Calu3 (cell line): ENCODE data around the gene MAGI1. TPM values are rescaled to one million over a fixed set of nuclear protein-coding genes. Genes with fewer than 3 reads are reported as not detected.

Source experiments
- BruUV-seq: library from RNA; stranded (reverse); fragments of 400-500 nt; replicated peaks from 2 replicates; lab custom pipeline; 2021; lab: Mats Ljungman, UMichigan
- CTCF ChIA-PET: fragments of 300-600 bp; sonication (Branson Sonifier 250); formaldehyde crosslinking; loops from one replicate; lab custom pipeline; 2022; ENCODE audit warnings: antibody characterized with exemption; lab: Charles Lee
- DNase-seq: peaks from one replicate; pipeline ENCODE4 v3.0.0; 2022
- H3K27ac Mint-ChIP-seq: one replicate; pipeline ENCODE4 v1.8.0; 2022; ENCODE audit warnings: mixed read lengths; ENCODE audit not compliant: unreplicated experiment
- H3K27me3 Mint-ChIP-seq: one replicate; pipeline ENCODE4 v1.8.0; 2022; ENCODE audit warnings: mixed read lengths; ENCODE audit not compliant: unreplicated experiment
- H3K36me3 Mint-ChIP-seq: one replicate; pipeline ENCODE4 v1.8.0; 2022; ENCODE audit warnings: mild to moderate bottlenecking, moderate library complexity, mixed read lengths; ENCODE audit not compliant: insufficient read depth, unreplicated experiment
- H3K4me1 Mint-ChIP-seq: one replicate; pipeline ENCODE4 v1.8.0; 2022; ENCODE audit warnings: mild to moderate bottlenecking, low read depth, mixed read lengths; ENCODE audit not compliant: unreplicated experiment
- H3K4me3 Mint-ChIP-seq: one replicate; pipeline ENCODE4 v1.8.0; 2022; ENCODE audit warnings: mild to moderate bottlenecking, low read depth, moderate library complexity, mixed read lengths; ENCODE audit not compliant: unreplicated experiment
- H3K9me3 Mint-ChIP-seq: one replicate; pipeline ENCODE4 v1.8.0; 2022; ENCODE audit warnings: low read depth, mixed read lengths; ENCODE audit not compliant: unreplicated experiment
- intact Hi-C: fragments of 100-400 bp; cut with micrococcal nuclease; formaldehyde crosslinking; loops from one replicate; pipeline ENCODE4 v1.10.0; 2022; ENCODE audit not compliant: unreplicated experiment
- total RNA-seq: library from RNA; stranded (reverse); gene quantifications from 2 replicates; pipeline ENCODE4 v1.2.3, GENCODE V29; 2022
- TF ChIP-seq, protein P1 (sequence below): fragments of 200-600 bp; IDR thresholded peaks from one replicate; pipeline ENCODE4 v1.8.0; 2022; ENCODE audit warnings: antibody characterized with exemption; ENCODE audit not compliant: unreplicated experiment

Gene MAGI1
- total RNA-seq, 1 experiment from 2014 or later, result 76.4 TPM

GRCh38 chr3:65597226-65597951, 441.3 kb downstream of the MAGI1 start:
- peak overlapping the region; percentile 93 for H3K27ac Mint-ChIP-seq
- peak; percentile 87 for DNase-seq
- peaks cover 12% of the 10 kb centered on the region for H3K36me3 Mint-ChIP-seq
- BruUV-seq, result no TSS peak
- H3K4me1 Mint-ChIP-seq, result peaks cover 31% of the 10 kb centered on the region
- no peaks in the 10 kb centered on the region for H3K9me3 Mint-ChIP-seq
- H3K27me3 Mint-ChIP-seq, result no peaks in the 10 kb centered on the region
- H3K4me3 Mint-ChIP-seq, result peak overlapping the region; percentile 74
- TF ChIP-seq, protein P1, sequence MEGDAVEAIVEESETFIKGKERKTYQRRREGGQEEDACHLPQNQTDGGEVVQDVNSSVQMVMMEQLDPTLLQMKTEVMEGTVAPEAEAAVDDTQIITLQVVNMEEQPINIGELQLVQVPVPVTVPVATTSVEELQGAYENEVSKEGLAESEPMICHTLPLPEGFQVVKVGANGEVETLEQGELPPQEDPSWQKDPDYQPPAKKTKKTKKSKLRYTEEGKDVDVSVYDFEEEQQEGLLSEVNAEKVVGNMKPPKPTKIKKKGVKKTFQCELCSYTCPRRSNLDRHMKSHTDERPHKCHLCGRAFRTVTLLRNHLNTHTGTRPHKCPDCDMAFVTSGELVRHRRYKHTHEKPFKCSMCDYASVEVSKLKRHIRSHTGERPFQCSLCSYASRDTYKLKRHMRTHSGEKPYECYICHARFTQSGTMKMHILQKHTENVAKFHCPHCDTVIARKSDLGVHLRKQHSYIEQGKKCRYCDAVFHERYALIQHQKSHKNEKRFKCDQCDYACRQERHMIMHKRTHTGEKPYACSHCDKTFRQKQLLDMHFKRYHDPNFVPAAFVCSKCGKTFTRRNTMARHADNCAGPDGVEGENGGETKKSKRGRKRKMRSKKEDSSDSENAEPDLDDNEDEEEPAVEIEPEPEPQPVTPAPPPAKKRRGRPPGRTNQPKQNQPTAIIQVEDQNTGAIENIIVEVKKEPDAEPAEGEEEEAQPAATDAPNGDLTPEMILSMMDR, result no peak
- CTCF ChIA-PET, result interaction anchor here (0.6 to 0.7 kb wide), 2 partner anchors 15 to 32 kb away, joined by 3 to 4 read pairs; no protein-coding TSS in a partner anchor
- intact Hi-C loops, result no loop called here

- no peaks in the 10 kb centered on the region for H3K27me3 Mint-ChIP-seq
- H3K27ac Mint-ChIP-seq, result peak overlapping the region; percentile 93
- BruUV-seq, result TSS peak; percentile 51
- peak overlapping the region; percentile 74 for H3K4me3 Mint-ChIP-seq
- TF ChIP-seq, protein P1, result no peak
- intact Hi-C loops, result no loop called here
- H3K9me3 Mint-ChIP-seq, result no peaks in the 10 kb centered on the region
- CTCF ChIA-PET, result interaction anchor here (0.7 to 1.0 kb wide), 2 partner anchors 8 to 16 kb away, joined by 3 read pairs; no protein-coding TSS in a partner anchor
- H3K4me1 Mint-ChIP-seq, result peaks cover 34% of the 10 kb centered on the region
- DNase-seq, result no peak
- H3K36me3 Mint-ChIP-seq, result peaks cover 12% of the 10 kb centered on the region
Observed at GRCh38 chr3:65596571-65597225, 442.0 kb downstream of the MAGI1 start.

GRCh38 chr3:65596029-65596300, 442.8 kb downstream of the MAGI1 start:
- no TSS peak for BruUV-seq
- H3K27ac Mint-ChIP-seq, result no peak overlapping the region
- H3K36me3 Mint-ChIP-seq, result peaks cover 12% of the 10 kb centered on the region
- H3K27me3 Mint-ChIP-seq, result no peaks in the 10 kb centered on the region
- H3K4me3 Mint-ChIP-seq, result no peak overlapping the region
- no peak for DNase-seq
- H3K4me1 Mint-ChIP-seq, result peaks cover 38% of the 10 kb centered on the region
- H3K9me3 Mint-ChIP-seq, result no peaks in the 10 kb centered on the region
- intact Hi-C loops, result no loop called here
- TF ChIP-seq, protein P1, result no peak
- CTCF ChIA-PET, result interaction anchor here (1.0 kb wide), 1 partner anchor 9 kb away, joined by 3 read pairs; no protein-coding TSS in a partner anchor

DNA sequence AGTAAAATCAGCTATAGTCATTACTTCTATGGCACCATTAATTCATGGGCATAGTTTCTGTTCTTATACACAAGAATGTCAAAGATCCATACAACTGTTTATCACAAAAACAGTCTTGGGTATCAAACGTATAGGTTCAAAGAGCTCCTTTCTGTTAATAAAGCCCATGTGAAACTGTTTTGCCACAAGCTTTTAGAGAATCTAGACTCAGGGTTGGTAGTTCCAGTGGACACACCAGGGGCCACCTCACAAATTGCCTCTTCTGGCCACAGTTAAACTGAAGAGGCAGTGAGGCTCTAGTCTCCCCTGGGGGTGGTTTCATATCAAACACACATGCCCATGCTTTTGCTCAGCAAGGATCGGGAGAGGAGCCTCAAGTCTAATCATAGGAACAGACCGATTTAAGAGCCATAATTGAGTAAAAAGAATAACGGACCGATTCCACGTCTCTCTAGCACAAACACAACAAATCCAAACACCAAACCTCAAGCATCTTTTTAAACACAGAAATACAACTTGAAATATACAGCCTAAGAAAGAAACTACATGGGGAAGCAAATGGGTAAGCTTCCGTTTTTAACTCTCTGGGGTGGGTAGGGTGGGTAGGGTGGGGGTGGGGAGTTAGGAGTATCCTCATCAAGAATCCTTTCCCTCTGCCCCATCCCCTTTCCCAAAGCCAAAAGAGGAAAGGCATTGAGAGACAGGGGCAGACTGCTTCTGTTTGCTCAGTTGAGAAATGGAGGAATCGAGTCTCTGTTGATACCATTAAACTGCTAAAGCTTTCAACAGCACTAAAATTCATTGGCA, 443.3 kb downstream of the MAGI1 start:
- Mint-ChIP-seq H3K27ac (no peak overlapping the region), H3K4me3 (no peak overlapping the region), H3K36me3 (peaks cover 12% of the 10 kb centered on the region), H3K27me3 (no peaks in the 10 kb centered on the region), H3K9me3 (no peaks in the 10 kb centered on the region), H3K4me1 (peaks cover 38% of the 10 kb centered on the region)
- no peak for DNase-seq
- BruUV-seq, result no TSS peak
- intact Hi-C loops, result no loop called here
- TF ChIP-seq, protein P1, result no peak
- CTCF ChIA-PET, result interaction anchor here (0.6 to 1.0 kb wide), 2 partner anchors 9 to 149 kb away, joined by 3 read pairs; no protein-coding TSS in a partner anchor
